BE2C (cell line): Measurements from ENCODE around the gene CILP2.
A peak's percentile ranks its signal among the peaks of the same experiment; 100 is the strongest.

Source experiments
- DNase-seq: peaks from one replicate; pipeline ENCODE4 v3.0.0-alpha.2; 2020
- H3K27me3 ChIP-seq: fragments of 250-450 bp; sonication (Bioruptor Pico); 2 replicates; pipeline ENCODE4 v1.5.1; 2020; ENCODE audit warnings: mild to moderate bottlenecking
- H3K36me3 ChIP-seq: fragments of 250-450 bp; sonication (Bioruptor Pico); 2 replicates; pipeline ENCODE4 v1.5.1; 2020; ENCODE audit warnings: mild to moderate bottlenecking
- H3K4me1 ChIP-seq: fragments of 250-450 bp; sonication (Bioruptor Pico); 2 replicates; pipeline ENCODE4 v1.5.1; 2020
- H3K4me3 ChIP-seq: 2 replicates; pipeline ENCODE4 v1.5.1; 2011; ENCODE audit warnings: low read depth, low read length
- H3K9me3 ChIP-seq: fragments of 250-450 bp; sonication (Bioruptor Pico); 2 replicates; pipeline ENCODE4 v1.5.1; 2020
- CTCF ChIP-seq: IDR thresholded peaks from 2 replicates; pipeline ENCODE4 v1.5.1; 2012; ENCODE audit warnings: mild to moderate bottlenecking, low read depth, low read length

The CILP2 gene

GRCh38 chr19:19491321-19492025, 46.6 kb upstream of the CILP2 start:
- Histone ChIP-seq H3K4me1 (peaks cover 26% of the 10 kb centered on the region), H3K9me3 (no peaks in the 10 kb centered on the region), H3K4me3 (no peak overlapping the region), H3K36me3 (peaks cover 47% of the 10 kb centered on the region), H3K27me3 (no peaks in the 10 kb centered on the region)
- no peak for TF ChIP-seq CTCF
- no peak for DNase-seq

GRCh38 chr19:19492026-19492610, 45.9 kb upstream of the CILP2 start:
- DNase-seq: no peak

GRCh38 chr19:19493841-19494546, 44.1 kb upstream of the CILP2 start:
- H3K27me3 ChIP-seq: no peaks in the 10 kb centered on the region
- no peak for DNase-seq
- TF ChIP-seq CTCF: peak; percentile 4; the same call in 1 of the 2 replicates
- peaks cover 68% of the 10 kb centered on the region for H3K36me3 ChIP-seq
- H3K9me3 ChIP-seq: no peaks in the 10 kb centered on the region
- peaks cover 10% of the 10 kb centered on the region for H3K4me1 ChIP-seq
- no peak overlapping the region for H3K4me3 ChIP-seq

More at GRCh38 chr19:19492026-19492610, 45.9 kb upstream of the CILP2 start:
- H3K4me3 ChIP-seq: no peak overlapping the region
- no peak for TF ChIP-seq CTCF
- peaks cover 50% of the 10 kb centered on the region for H3K36me3 ChIP-seq
- H3K27me3 ChIP-seq: no peaks in the 10 kb centered on the region
- H3K9me3 ChIP-seq: no peaks in the 10 kb centered on the region
- peaks cover 26% of the 10 kb centered on the region for H3K4me1 ChIP-seq

- peaks cover 84% of the 10 kb centered on the region for H3K36me3 ChIP-seq
- no peaks in the 10 kb centered on the region for H3K27me3 ChIP-seq
- DNase-seq: no peak
- H3K9me3 ChIP-seq: no peaks in the 10 kb centered on the region
- TF ChIP-seq CTCF: no peak
- no peak overlapping the region for H3K4me3 ChIP-seq
- no peaks in the 10 kb centered on the region for H3K4me1 ChIP-seq
Observed at GRCh38 chr19:19495614-19496603, 42.2 kb upstream of the CILP2 start.

- H3K36me3 ChIP-seq: peaks cover 89% of the 10 kb centered on the region
- no peaks in the 10 kb centered on the region for H3K9me3 ChIP-seq
- no peaks in the 10 kb centered on the region for H3K4me1 ChIP-seq
- TF ChIP-seq CTCF: no peak
- DNase-seq: no peak
- H3K27me3 ChIP-seq: no peaks in the 10 kb centered on the region
- no peak overlapping the region for H3K4me3 ChIP-seq
Observed at GRCh38 chr19:19498255-19498991, 39.6 kb upstream of the CILP2 start.
